Duodenal mucosa (tissue), 2 donors: ENCODE results near the gene PDLIM7.
"Not testable (repeated sequence)": the region's sequence is repeated elsewhere in the genome, so short reads cannot be mapped to it uniquely, and the experiment has no call there.

Experiments used
- H3K27ac ChIP-seq: one replicate; pipeline ENCODE4 v1.7.0; 2013; ENCODE audit warnings: low read depth, low read length
- H3K27me3 ChIP-seq, 2 donors: one replicate each; pipeline ENCODE4 v1.7.0; 2013; ENCODE audit warnings: low read length in 2 of 2, control low read depth in 1 of 2; ENCODE audit not compliant: insufficient read depth in 2 of 2, control insufficient read depth in 1 of 2
- H3K36me3 ChIP-seq, 2 donors: one replicate each; pipeline ENCODE4 v1.7.0; 2013; ENCODE audit warnings: low read length in 2 of 2, control low read depth in 1 of 2; ENCODE audit not compliant: insufficient read depth in 2 of 2, control insufficient read depth in 1 of 2
- H3K4me1 ChIP-seq, 2 donors: one replicate each; pipeline ENCODE4 v1.7.0; 2013; ENCODE audit warnings: low read length in 2 of 2, control low read depth in 1 of 2; ENCODE audit not compliant: insufficient read depth in 2 of 2, control insufficient read depth in 1 of 2
- H3K4me3 ChIP-seq, 2 donors: one replicate each; pipeline ENCODE4 v1.7.0; 2013; ENCODE audit warnings: low read length in 2 of 2, low read depth in 1 of 2
- H3K9ac ChIP-seq, 2 donors: one replicate each; pipeline ENCODE4 v1.7.0; 2013; ENCODE audit warnings: low read length in 2 of 2, low read depth in 1 of 2
- H3K9me3 ChIP-seq, 2 donors: one replicate each; pipeline ENCODE4 v1.7.0; 2013; ENCODE audit warnings: low read length in 2 of 2, control low read depth in 1 of 2; ENCODE audit not compliant: control insufficient read depth in 1 of 2

The PDLIM7 gene

DNA sequence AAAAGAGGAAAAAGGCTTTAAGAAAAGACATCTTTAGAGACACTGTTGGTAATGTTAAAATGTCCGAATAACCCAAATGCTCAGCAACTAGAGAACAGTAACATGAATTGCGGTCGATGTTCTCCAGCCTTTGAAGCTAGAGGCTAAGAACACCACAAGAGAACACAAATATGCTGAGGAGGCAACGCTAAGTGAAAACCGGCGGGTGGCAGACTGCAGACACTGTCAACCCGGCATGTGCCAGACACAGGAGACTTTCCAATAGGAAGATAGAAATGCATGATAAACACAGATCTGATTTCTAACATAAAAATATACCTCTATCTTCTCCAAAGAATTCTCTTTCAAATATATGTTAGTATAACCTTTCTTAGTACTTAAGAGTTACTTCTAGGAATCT, 37.7 kb upstream of the PDLIM7 start:
- Histone ChIP-seq H3K36me3 (peaks cover 55 to 76% of the 10 kb centered on the region in 2 donors), H3K9me3 (no peaks in the 10 kb centered on the region), H3K4me1 (no peaks in the 10 kb centered on the region), H3K27ac (no peak overlapping the region), H3K9ac (no peak overlapping the region), H3K4me3 (no peak overlapping the region), H3K27me3 (no peaks in the 10 kb centered on the region)

DNA sequence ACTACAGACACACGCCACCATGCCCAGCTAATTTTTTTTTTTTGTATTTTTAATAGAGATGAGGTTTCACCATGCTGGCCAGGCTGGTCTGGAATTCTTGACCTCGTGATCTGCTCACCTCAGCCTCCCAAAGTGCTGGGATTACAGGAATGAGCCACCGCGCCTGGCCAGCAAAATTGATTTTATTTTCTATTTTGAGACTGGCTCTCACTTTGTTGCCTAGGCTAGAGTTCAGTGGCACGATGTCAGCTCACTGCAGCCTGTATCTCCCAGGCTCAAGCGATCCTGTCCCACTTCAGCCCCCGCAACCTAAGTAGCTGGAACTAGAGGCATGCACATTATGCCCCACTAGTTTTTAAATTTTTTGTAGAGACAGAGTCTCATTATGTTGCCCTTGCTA, 37.0 kb upstream of the PDLIM7 start:
- not testable (repeated sequence) for H3K27ac ChIP-seq, H3K4me3 ChIP-seq, H3K4me1 ChIP-seq, H3K9me3 ChIP-seq, H3K9ac ChIP-seq, H3K27me3 ChIP-seq
- peaks cover 62 to 79% of the 10 kb centered on the region in 2 donors for H3K36me3 ChIP-seq

DNA sequence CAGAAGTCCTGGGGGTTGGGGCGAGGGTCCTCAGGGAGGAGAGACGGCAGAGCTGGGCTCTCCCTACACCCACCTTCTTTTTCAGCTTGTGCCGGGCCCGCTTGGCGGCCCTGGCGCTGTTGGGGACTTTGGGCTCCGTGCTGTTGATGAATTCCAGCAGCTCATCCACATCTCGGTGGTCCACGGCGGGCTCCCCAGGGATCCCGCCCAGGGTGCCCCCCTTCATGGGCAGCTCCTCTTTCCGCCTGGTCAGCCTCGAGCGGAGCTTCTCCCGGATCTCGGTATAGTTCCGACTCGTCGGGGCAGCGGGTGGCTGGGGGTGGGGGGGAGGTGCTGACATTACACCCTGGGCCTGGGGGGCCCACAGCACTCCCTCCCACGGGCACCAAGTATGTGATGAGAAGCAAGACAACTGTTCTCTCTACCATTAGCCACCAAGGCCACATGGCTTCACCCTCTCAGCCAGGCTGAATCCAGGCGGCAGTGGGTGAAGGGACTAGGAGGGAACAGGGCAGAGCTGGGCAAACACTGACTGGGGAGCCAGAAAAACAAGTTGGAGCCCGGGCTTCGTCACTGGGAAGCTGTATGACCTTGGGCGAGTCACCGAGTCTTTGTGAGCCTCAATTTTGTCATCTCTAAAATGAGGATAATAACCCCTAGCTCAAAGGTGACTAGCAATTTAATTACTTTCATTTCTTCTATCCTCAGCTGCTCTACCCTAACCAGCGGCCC, 34.0 kb upstream of the PDLIM7 start:
- no peak overlapping the region for H3K27ac ChIP-seq
- no peak overlapping the region for H3K4me3 ChIP-seq
- no peaks in the 10 kb centered on the region for H3K9me3 ChIP-seq
- peaks cover 51 to 79% of the 10 kb centered on the region in 2 donors for H3K36me3 ChIP-seq
- no peaks in the 10 kb centered on the region for H3K4me1 ChIP-seq
- H3K9ac ChIP-seq, result no peak overlapping the region
- no peaks in the 10 kb centered on the region for H3K27me3 ChIP-seq

DNA sequence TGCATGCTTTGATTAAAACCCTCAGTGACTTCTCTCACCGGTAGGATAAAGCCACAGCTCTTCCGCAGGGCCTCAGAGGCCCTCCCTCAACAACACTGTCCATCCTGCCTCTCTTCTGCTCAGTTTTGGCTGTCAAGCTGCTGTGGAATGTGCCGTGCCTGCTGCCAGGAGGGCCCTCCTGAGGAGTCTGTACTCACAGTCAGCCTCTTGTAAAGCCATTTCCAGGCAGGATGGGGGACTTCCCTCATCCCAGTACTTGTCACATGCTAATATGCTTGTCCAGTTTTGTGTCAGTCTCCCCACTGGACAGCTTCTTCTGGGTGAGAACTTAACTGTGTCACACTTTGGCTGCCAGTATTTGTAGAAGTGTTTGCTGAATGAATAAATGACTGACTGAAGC, 33.2 kb upstream of the PDLIM7 start:
- H3K27ac ChIP-seq, result no peak overlapping the region
- H3K4me3 ChIP-seq, result no peak overlapping the region
- no peaks in the 10 kb centered on the region for H3K9me3 ChIP-seq
- H3K27me3 ChIP-seq, result no peaks in the 10 kb centered on the region
- no peak overlapping the region for H3K9ac ChIP-seq
- H3K4me1 ChIP-seq, result no peaks in the 10 kb centered on the region
- H3K36me3 ChIP-seq, result peaks cover 57 to 80% of the 10 kb centered on the region in 2 donors

DNA sequence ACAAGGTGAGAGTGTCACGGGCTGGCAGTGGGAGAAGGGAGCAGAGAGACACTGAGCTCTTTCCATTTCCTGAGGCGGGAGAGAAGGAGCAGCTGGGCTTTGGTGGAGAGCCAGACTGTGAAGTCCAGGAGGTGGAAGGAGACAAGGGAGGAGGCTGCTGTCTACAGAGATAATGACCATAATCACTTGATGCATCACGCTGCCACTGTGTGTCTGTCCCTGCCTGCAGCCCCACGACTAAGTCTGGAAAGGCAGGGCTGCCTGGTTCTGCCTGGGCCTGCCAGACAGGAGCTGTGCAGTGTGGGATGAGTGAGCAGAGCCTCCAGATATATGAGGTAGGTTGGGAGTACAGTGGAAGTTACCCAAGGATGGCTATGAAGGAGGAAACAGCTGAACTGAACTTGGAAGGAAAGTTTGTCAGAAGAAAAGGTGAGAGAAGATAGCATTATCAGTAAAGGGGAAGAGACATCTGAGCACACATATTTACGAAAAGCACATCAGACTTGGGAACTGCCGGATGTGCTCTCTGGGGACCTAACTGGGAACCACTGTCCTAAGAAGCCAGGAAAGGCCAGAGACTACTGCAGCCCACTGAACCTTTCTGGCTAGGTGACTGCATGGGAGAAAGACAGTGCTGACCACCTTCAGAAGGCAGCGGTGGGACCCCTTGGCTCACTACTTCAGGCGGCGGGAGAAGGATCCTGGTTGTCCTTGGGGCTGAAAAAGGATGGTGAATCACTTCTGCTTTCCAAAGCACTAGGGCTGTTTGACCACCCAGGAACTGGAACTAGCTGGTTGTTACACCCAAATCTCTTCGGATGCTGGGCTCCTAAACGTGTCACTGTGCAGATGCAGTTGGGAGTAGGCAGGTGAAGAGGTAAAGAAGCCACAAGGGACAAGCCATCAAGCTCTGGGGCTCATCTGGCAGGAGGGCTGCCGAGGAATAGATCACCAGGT, 32.1 kb upstream of the PDLIM7 start:
- Histone ChIP-seq H3K9ac (no peak overlapping the region), H3K4me3 (no peak overlapping the region), H3K4me1 (no peaks in the 10 kb centered on the region), H3K27ac (no peak overlapping the region), H3K36me3 (peaks cover 55 to 89% of the 10 kb centered on the region in 2 donors), H3K9me3 (no peaks in the 10 kb centered on the region), H3K27me3 (no peaks in the 10 kb centered on the region)

DNA sequence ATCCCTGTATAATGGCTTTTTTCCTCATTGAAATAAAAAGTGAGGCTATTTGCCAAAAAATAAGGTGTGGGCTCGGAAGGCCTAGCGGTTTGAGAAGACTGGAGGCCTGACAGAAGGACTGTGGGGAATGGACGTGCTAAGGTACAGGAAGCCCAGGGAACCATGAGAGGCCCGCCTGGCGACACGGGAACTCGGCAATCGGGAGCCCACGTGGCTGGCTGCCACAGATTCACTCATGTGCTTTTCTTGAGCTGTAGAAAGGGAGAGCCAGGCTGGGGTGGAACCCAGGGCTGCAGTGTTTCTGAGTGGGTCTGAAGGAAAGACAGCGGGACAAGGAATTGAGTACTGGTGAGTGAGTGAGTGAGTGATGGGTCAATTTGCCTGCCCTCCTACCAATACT, 31.2 kb upstream of the PDLIM7 start:
- H3K4me3 ChIP-seq, result no peak overlapping the region
- no peaks in the 10 kb centered on the region for H3K9me3 ChIP-seq
- H3K27ac ChIP-seq, result no peak overlapping the region
- H3K4me1 ChIP-seq, result no peaks in the 10 kb centered on the region
- peaks cover 54 to 93% of the 10 kb centered on the region in 2 donors for H3K36me3 ChIP-seq
- H3K9ac ChIP-seq, result no peak overlapping the region
- H3K27me3 ChIP-seq, result no peaks in the 10 kb centered on the region

DNA sequence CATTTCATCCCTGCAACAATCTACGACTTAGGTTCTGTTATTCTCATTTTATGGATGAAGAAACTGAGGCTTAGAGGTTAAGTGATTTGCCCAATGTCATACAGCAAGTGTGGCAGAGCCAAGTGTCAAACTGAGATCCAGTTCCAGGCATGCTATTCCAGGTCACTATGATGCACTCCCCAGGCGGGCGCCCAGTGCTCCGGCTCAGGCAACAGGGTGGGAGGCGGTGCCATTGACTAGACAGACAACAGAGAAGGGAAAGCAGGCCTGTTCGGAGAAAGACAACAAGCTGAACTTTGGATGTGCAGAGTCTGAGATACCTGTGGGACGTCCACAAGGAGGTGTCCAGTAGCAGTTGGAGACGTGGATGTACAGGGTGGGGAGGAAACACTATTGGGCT, 30.2 kb upstream of the PDLIM7 start:
- no peaks in the 10 kb centered on the region for H3K9me3 ChIP-seq
- H3K4me3 ChIP-seq, result no peak overlapping the region
- no peak overlapping the region for H3K27ac ChIP-seq
- H3K4me1 ChIP-seq, result no peaks in the 10 kb centered on the region
- no peaks in the 10 kb centered on the region for H3K27me3 ChIP-seq
- H3K36me3 ChIP-seq, result peaks cover 49 to 90% of the 10 kb centered on the region in 2 donors
- no peak overlapping the region for H3K9ac ChIP-seq

DNA sequence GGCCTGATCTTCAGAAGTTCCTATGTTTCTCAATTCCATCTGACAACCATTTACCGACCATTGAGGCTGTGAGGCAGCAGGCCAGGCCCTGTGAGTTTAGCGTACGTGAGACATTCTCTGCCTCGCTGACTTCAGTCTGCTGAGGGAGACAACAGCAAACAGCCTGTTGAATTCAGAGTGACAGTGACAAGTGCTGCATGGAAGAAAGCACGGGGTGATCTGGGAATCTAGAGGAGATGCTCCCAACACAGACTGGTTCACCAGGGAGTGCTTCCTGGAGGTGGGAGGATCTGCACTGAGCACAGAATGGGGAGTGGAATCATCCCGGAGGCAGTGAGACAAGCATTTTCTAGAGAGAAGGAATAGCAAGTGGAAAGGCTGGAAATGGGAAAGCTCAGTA, 29.4 kb upstream of the PDLIM7 start:
- Histone ChIP-seq H3K4me3 (no peak overlapping the region), H3K27me3 (no peaks in the 10 kb centered on the region), H3K9me3 (no peaks in the 10 kb centered on the region), H3K36me3 (peaks cover 43 to 85% of the 10 kb centered on the region in 2 donors), H3K9ac (no peak overlapping the region), H3K27ac (no peak overlapping the region), H3K4me1 (no peaks in the 10 kb centered on the region)

DNA sequence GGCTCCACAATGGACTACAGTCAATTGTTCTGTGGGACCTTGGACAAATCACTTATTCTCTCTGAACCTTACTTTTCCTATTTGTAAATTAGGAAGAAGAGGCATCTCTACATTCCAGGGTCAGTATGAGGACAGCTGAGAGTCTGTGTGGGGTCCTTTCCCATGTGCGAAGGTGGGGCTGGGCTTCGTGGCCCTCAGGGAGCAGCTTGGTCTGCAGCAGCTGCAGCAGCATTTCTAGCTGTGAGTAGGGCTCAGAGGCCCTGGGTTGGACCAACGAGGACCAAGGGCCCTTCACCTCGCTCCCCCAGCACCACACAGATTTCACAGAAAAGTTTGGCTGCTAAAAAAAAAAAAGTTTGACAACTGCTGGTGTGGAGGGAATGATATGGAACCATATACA, 28.8 kb upstream of the PDLIM7 start:
- Histone ChIP-seq H3K27ac (no peak overlapping the region), H3K36me3 (peaks cover 46 to 87% of the 10 kb centered on the region in 2 donors), H3K9ac (no peak overlapping the region), H3K27me3 (no peaks in the 10 kb centered on the region), H3K4me3 (no peak overlapping the region), H3K9me3 (no peaks in the 10 kb centered on the region), H3K4me1 (no peaks in the 10 kb centered on the region)

DNA sequence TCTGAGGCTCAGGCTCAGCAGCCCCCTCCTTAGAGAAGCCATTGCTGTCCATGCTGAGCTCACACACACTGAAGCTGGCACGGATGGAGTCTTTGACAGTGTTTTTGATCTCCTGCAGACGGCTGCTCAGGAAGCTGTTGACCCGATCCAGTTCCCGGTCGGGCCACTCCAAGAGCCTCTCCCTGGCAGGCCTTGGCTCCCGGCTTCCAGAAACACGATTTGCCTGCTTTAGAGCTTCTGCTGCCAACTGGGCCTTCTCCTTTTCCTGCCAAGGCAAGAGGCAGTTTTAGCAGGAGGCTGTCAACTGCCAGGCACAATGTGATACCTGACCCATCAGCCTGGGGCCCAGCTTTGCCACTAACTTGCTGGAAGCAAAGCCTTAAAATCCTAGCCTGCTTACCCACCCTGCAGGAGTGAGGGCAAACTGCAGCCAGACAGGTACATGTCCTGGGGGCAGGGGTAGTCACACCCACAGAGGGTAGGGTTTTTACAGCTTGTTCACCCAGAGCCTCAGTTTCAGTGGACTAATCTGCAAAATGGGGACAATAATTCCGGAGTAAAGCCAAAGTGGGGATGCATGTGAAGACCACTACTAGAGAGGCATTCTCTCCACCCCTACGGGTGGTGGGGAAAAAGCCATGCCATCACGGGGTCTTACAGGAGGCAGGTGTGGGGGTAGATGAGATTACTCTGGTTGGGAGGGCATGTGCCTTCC, 27.7 kb upstream of the PDLIM7 start:
- H3K4me1 ChIP-seq, result no peaks in the 10 kb centered on the region
- H3K9me3 ChIP-seq, result no peaks in the 10 kb centered on the region
- H3K27ac ChIP-seq, result no peak overlapping the region
- H3K4me3 ChIP-seq, result no peak overlapping the region
- H3K27me3 ChIP-seq, result no peaks in the 10 kb centered on the region
- peaks cover 40 to 87% of the 10 kb centered on the region in 2 donors for H3K36me3 ChIP-seq
- H3K9ac ChIP-seq, result no peak overlapping the region
